Mononuclear cell (primary cell): ENCODE data around the gene ACCS. TPM values are rescaled to one million over a fixed set of nuclear protein-coding genes. Genes with fewer than 3 reads are reported as not detected.

ENCODE experiments used
- H3K27me3 ChIP-seq: 2 replicates; pipeline ENCODE4 v1.6.0; 2011; ENCODE audit warnings: low read length, control low read depth; ENCODE audit not compliant: insufficient read depth
- H3K4me1 ChIP-seq: 2 replicates; pipeline ENCODE4 v1.5.1; 2011; ENCODE audit warnings: mild to moderate bottlenecking, low read length, control low read depth; ENCODE audit not compliant: insufficient read depth
- H3K4me3 ChIP-seq: 2 replicates; pipeline ENCODE4 v1.5.1; 2011; ENCODE audit warnings: mild to moderate bottlenecking, low read length, moderate library complexity
- H3K9me3 ChIP-seq: 2 replicates; pipeline ENCODE4 v1.5.1; 2011; ENCODE audit warnings: low read depth, mild to moderate bottlenecking, control low read depth, low read length
- total RNA-seq: library from RNA; depleted of rRNA; stranded (reverse); fragments of >200 nt; gene quantifications from one replicate; pipeline ENCODE4 v1.2.3, GENCODE V29; 2012

The ACCS gene
- total RNA-seq, 1 donor, result 4.8 TPM

DNA sequence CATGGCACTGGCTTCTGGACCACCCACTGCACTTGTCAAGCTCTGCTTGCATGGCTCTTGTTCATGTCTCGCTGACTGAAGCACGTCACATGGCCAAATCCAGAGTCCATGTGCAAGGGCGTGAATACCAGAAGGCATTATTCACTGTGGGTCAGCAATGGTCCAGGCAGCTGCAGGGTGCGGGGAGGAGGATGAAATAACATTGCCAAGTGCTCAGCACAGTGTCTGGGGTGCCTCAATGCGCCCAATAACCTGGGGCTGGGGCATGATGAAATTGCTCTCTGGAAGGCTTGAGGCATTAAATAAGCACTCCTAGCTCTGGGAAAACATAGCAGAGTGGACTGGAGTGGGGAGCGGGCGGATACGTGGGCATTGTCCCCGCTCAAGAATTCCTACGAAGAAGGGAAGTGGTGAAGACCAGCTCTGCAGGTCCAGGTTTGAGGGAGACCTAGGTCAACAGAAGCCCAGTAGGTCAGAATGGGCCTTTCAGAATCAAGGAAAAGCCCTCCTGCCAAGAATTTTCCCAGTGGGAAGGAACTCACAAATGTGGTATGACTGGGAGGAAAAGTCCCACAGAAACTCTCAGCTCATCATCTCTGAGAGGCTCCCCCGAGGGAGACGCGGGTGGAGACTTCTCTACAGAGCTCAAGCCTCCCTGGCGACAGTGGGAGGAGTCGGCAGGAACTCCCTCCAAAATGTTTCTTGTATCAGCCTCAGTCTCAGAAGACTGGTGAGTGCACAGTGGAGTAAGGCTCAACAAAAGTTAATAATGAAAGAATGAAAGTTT, 33.6 kb upstream of the ACCS start:
- no peak overlapping the region for H3K4me3 ChIP-seq
- H3K9me3 ChIP-seq, result no peaks in the 10 kb centered on the region
- no peaks in the 10 kb centered on the region for H3K4me1 ChIP-seq
- no peaks in the 10 kb centered on the region for H3K27me3 ChIP-seq

DNA sequence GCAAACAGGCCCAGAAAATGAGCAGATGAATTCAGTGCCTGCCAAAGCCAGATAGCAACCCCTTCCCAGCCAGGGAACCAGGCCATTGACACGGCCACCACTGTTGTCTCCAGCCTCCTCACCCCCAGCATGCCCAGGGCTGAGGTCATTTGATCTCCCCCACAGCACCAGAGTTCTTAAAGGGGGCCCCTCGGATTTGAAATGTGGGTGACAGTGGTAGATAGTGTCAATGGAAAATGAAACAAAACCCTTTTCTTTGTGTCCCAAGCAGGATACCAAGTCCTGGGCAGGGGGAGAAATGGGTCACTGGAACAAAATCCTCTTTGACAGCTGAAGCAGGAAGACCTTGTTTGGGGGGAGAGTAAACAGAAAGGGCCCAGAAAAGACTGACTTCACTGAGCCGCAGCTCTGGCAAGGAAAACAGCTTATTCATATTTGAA, 32.6 kb upstream of the ACCS start:
- Histone ChIP-seq H3K4me3 (no peak overlapping the region), H3K4me1 (no peaks in the 10 kb centered on the region), H3K27me3 (no peaks in the 10 kb centered on the region), H3K9me3 (no peaks in the 10 kb centered on the region)

DNA sequence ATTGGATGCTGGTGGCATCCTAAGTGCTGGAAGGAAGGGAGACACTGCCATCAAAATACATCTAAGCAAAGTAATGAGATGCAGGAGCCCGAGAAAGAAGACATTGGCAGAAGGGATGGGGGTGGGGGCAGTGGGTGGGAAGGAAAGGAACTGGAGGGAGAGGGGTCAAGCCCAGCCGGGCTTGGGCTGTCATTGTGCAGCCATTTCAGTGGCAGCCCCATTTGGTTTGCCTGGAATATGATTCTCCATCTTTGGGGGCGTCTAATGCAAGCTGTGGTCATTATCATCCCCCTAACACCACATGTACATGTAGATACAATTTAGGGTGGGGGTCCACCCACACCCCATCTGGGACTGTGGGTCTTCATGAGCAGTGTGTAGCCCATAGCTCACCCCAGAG, 32.2 kb upstream of the ACCS start:
- Histone ChIP-seq H3K9me3 (no peaks in the 10 kb centered on the region), H3K27me3 (no peaks in the 10 kb centered on the region), H3K4me1 (no peaks in the 10 kb centered on the region), H3K4me3 (no peak overlapping the region)

DNA sequence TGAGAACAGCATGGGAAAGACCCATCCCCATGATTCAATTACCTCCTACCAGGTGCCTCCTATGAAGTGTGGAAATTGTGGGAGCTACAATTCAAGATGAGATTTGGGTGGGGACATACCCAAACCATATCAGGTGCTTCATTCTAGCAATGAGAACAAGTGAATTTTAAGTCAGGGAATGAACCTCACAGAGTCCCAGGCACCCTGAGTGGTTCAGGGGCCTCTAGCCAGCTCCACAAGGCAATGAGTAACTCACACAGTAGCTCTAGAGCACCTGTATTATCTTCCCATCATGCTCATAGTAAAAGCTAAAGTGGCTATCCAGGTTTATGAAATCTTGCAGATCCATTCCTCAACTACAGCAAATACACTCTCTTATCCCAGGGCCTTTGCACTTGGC, 31.4 kb upstream of the ACCS start:
- Histone ChIP-seq H3K4me3 (no peak overlapping the region), H3K27me3 (no peaks in the 10 kb centered on the region), H3K4me1 (no peaks in the 10 kb centered on the region), H3K9me3 (no peaks in the 10 kb centered on the region)

DNA sequence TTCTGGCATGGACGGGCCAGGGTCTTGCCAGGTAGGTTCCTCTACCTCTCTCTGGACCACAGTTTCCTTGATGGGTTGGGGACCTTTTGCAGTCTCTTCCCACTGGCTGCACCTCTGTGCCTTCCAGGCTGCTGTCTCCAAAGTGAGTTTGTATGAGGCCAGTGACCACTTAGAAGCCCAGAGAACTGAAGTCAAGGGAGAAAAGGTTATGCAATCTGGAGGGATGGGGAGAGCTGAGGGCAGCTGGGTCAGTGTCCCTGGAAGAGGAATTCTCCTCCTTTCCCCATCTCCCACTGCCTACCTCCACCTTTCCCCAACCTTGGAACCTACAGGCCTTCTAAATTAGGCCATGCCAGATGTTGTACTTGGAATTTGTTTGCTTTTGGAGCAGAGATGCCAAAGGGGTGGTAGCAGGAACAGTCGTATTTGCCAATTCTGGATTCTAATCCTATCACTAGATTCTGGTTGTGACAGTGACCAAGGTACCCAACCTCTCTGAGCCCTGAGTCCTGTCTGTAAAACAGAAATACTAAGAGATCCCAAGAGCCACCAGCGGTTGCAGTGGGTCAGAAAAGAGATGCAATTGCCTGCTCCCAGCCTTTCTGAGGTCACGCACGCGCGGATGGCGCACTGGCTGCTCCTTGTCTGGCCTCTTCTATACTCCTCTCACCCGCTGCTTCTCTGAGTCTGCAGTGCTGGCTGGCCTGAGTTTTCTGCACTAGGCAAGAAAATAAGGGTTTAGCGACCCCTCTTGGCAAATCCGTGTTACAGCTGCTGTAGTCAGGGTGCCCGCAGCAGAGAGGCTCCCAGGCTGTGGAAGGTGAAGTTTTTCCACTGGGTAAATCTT, 29.0 kb upstream of the ACCS start:
- Histone ChIP-seq H3K4me3 (no peak overlapping the region), H3K27me3 (no peaks in the 10 kb centered on the region), H3K4me1 (no peaks in the 10 kb centered on the region), H3K9me3 (no peaks in the 10 kb centered on the region)

DNA sequence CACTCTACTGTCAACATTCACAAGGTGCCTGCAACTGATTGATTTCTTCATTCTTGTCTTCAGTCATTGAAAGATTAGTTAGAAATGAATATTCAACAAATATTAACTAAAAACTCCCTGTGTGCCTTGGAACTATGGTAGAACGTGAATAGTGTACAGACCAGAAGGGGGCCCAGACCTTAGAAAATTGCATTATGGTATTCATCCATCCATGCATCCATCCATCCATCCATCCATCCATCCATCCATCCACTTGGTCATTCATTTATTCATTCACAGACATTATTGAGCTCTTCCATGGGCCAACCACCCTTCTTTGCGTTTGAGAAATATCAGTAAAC, 28.4 kb upstream of the ACCS start:
- H3K4me3 ChIP-seq, result no peak overlapping the region
- no peaks in the 10 kb centered on the region for H3K27me3 ChIP-seq
- H3K9me3 ChIP-seq, result no peaks in the 10 kb centered on the region
- H3K4me1 ChIP-seq, result no peaks in the 10 kb centered on the region

DNA sequence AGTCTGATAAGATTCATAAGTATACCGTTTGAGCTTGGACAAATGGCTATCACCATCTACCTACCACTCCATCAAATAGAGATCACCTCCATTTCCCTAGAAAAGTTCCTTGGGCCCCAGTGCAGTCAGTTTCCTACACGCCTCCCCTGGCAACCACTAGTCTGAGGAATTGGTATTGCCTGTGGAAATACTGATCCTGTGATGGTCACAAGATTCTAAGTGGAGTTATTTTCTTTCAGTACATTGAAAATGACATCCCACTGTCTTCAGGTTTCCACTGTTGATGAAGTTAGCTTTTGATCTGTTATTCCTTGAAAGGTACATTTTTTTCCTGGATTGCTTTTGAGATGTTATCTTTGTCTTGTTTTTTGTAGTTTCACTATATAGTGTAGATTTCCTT, 22.9 kb upstream of the ACCS start:
- H3K4me1 ChIP-seq, result no peaks in the 10 kb centered on the region
- H3K4me3 ChIP-seq, result no peak overlapping the region
- no peaks in the 10 kb centered on the region for H3K9me3 ChIP-seq
- H3K27me3 ChIP-seq, result no peaks in the 10 kb centered on the region

DNA sequence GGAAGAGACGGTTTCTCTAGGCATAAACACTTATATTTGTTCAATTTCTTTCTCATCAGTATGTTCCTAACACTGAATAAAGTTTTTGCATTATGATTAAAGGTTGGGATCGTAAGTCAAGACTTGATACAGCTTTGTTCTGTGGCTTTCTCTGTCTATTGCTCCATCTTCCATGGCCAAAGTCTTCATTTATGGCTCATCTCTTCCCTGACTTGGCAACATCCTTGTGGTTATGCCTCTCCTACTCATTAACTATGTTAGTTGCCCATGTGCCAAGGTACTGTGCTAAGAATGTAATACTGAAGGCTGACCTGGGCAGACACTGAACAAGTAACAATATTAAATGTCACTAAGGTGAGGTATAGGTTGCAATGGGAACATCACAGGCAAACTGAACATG, 19.9 kb upstream of the ACCS start:
- Histone ChIP-seq H3K27me3 (no peaks in the 10 kb centered on the region), H3K9me3 (no peaks in the 10 kb centered on the region), H3K4me1 (no peaks in the 10 kb centered on the region), H3K4me3 (no peak overlapping the region)

DNA sequence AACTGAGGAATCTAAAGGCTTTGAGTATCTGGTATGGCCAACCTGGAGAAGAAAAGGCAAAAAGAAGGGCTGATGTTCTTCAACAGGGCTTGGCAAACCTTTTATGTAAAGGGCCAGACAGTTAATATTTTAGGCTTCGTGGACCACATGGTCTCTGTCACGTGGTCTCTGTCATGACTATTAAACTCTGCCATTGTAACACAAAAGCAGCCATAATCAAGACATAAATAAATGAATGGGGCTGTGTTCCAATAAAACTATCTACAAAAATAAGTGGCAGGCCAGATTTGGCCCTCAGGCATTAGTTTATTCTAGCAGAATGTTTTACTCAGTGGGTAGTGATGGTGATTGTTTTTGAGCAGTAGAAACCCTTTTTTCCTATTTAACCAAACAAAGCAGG, 18.8 kb upstream of the ACCS start:
- Histone ChIP-seq H3K4me3 (no peak overlapping the region), H3K4me1 (no peaks in the 10 kb centered on the region), H3K9me3 (no peaks in the 10 kb centered on the region), H3K27me3 (no peaks in the 10 kb centered on the region)

DNA sequence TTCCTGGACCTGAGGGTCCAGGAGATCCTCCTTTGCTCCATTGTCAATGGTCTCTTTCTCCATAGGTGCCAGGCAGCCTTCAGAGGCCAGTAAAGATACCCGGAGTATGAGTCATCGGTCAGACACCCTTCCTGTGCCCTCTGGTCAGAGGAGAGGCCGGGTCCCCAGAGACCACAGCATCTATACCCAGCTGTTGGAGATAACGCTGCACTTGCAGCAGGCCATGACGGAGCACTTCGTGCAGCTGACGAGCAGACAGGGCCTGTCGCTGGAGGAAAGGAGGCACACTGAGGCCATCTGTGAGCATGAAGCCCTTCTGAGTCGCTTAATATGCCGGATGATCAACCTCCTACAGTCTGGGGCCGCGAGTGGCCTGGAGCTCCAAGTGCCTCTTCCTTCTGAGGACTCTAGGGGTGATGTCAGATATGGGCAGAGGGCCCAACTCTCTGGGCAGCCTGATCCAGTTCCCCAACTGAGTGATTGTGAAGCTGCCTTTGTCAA, 18.1 kb upstream of the ACCS start, which contains the start of gene ACCSL:
TSS of gene ACCSL (plus strand) at position 51 of the 501 bp plus-strand sequence. CDS start at position 107, 56 bp downstream.
- H3K9me3 ChIP-seq, result no peaks in the 10 kb centered on the region

DNA sequence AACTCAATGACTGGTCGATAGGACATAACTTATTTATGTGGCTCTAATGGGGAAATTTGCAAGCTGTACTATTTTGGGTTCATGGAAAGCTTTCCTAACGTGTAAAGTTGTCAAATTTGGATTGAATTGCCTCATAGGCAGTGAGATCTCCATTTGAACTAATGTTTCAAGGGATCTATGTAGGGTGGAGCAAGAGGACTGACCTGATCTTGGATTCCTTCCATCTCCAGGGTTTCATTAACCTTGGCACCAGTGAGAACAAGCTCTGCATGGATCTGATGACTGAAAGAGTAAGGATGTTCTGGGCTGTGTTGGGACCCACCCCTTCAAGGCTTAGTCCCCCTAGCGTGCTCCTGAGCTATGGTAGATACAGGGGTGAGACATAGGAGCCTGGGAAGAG, 16.2 kb upstream of the ACCS start:
- no peaks in the 10 kb centered on the region for H3K27me3 ChIP-seq
- H3K4me3 ChIP-seq, result no peak overlapping the region
- H3K9me3 ChIP-seq, result no peaks in the 10 kb centered on the region
- H3K4me1 ChIP-seq, result no peaks in the 10 kb centered on the region

More for the DNA sequence above, 18.1 kb upstream of the ACCS start, which contains the start of gene ACCSL:
- no peaks in the 10 kb centered on the region for H3K27me3 ChIP-seq
- no peak within 1 kb of the TSS for H3K4me3 ChIP-seq
- H3K4me1 ChIP-seq, result no peaks in the 10 kb centered on the region

DNA sequence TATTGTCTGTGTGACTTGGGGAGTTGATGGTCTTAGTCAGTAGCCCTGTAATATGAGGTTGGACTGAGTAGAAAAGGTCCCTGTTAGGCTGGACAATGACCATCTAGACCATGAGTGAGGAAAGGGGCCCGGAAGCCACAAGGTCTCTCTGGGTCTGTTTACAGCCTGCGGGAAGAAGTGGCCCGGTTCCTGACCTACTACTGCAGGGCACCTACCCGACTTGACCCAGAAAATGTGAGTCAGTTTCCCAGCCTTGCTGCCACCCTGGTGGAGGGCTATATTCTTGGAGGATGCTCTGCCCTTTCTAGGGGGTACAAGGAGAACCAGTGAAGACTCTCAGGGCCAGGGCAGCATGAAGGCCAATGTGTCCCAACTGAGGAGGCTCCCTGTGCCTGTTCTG, 14.9 kb upstream of the ACCS start:
- Histone ChIP-seq H3K9me3 (no peaks in the 10 kb centered on the region), H3K4me1 (no peaks in the 10 kb centered on the region), H3K4me3 (no peak overlapping the region), H3K27me3 (no peaks in the 10 kb centered on the region)

DNA sequence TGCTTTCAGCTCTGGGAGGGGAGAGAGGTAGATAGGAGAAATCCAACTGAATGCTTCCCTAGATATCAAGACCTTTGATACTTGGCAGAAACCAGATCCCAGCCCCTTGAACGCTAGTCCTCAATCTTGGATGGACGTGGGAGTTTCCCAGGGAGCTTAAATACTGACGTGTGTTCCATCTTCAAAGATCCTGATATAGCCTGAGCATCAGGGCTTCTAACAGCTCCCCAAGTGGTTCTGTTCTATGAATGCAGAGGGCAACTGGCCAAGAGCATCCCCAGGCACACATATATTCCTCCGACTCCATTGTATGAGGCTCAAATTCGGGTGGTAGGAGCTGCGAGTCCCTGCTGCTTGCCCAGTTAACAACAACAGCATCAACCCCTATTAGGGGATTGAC, 8.7 kb upstream of the ACCS start:
- H3K4me1 ChIP-seq, result no peaks in the 10 kb centered on the region
- no peak overlapping the region for H3K4me3 ChIP-seq
- H3K9me3 ChIP-seq, result no peaks in the 10 kb centered on the region
- no peaks in the 10 kb centered on the region for H3K27me3 ChIP-seq

DNA sequence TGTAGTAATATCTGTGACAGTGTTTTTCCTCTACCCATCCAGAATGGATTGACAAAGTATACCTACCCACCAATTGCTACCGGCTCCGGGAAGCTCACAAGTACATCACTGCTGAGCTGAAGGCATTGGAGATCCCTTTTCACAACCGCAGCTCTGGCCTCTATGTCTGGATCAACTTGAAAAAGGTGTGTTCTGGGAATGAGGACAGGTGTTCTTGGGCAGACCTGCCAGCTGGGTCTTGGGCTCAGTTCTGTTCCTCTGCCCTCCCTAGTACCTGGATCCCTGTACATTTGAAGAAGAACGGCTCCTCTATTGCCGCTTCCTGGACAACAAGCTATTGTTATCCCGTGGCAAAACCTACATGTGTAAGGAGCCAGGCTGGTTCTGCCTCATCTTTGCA, 7.8 kb upstream of the ACCS start:
- no peaks in the 10 kb centered on the region for H3K4me1 ChIP-seq
- H3K9me3 ChIP-seq, result no peaks in the 10 kb centered on the region
- no peaks in the 10 kb centered on the region for H3K27me3 ChIP-seq
- no peak overlapping the region for H3K4me3 ChIP-seq

DNA sequence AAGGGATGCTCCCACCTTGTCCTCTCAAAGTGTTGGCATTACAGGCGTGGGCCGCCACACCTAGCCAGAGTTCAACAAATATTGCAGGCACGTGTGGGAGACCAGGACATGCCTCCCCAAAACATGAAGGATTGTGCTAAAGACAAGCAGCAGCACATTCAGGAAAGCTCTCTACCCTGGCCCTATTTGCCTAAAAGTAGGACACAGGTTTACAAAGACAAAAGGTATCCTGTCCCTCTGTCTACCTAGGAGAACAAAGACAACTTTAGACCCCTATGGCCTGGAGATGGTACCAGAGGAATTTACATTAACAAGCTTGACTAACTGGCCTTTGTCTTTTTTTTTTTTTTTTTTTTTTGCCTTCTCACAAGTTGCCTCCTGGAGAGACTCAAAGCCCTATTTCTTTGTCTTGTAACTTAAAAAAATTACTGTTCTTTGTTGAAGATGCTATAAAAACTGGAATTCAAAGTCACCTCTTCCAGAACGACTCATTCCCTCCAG, 859 bp upstream of the ACCS start:
- H3K9me3 ChIP-seq, result no peaks in the 10 kb centered on the region
- H3K4me3 ChIP-seq, result no peak overlapping the region
- no peaks in the 10 kb centered on the region for H3K27me3 ChIP-seq
- peaks cover 14% of the 10 kb centered on the region for H3K4me1 ChIP-seq
